HCT116 (cell line): ENCODE measurements around the gene STAC. TPM values are rescaled to one million over a fixed set of nuclear protein-coding genes. Genes with fewer than 3 reads are reported as not detected.
"Not testable (repeated sequence)": the region's sequence is repeated elsewhere in the genome, so short reads cannot be mapped to it uniquely, and the experiment has no call there.

Source experiments
- ATAC-seq: fragments of 200-7000 bp; cut with Tn5 transposase; 2 replicates; pipeline ENCODE4 v1.9.1; 2020; ENCODE audit warnings: mild to moderate bottlenecking, moderate library complexity
- BruUV-seq: library from RNA; stranded (reverse); fragments of 400-500 nt; replicated peaks from 2 replicates; lab custom pipeline; 2021; lab: Mats Ljungman, UMichigan
- CTCF ChIA-PET: fragments of 300-600 bp; sonication (Branson Sonifier 250); formaldehyde crosslinking; loops from one replicate; lab custom pipeline; 2021; ENCODE audit warnings: antibody characterized with exemption; lab: Charles Lee
- POLR2A ChIA-PET: fragments of 300-600, 350-600 bp; sonication (Branson Sonifier 250); formaldehyde crosslinking; loops from one replicate; lab custom pipeline; 2021; ENCODE audit warnings: antibody characterized with exemption; lab: Charles Lee
- RAD21 ChIA-PET, 2 experiments: fragments of 300-600 bp; sonication (Branson Sonifier 250); formaldehyde crosslinking; loops; one replicate each; lab custom pipeline; 2023; ENCODE audit warnings: low total read pairs in 2 of 2; ENCODE audit not compliant: uncharacterized antibody in 2 of 2, unreplicated experiment in 2 of 2, low non-redundant PET in 1 of 2; lab: Charles Lee
- DNase-seq: peaks from one replicate; pipeline ENCODE4 v3.0.0-alpha.2; 2010; ENCODE audit warnings: low read depth, low spot score
- H2AFZ ChIP-seq: fragments of 200-600 bp; shearing (Covaris generic), sonication (generic); 2 replicates; pipeline ENCODE4 v1.6.1; 2017; ENCODE audit warnings: low read depth, mixed run types, mixed read lengths, antibody characterized with exemption, low read length; ENCODE audit not compliant: poor library complexity, severe bottlenecking
- H3K27ac ChIP-seq: 2 replicates; pipeline ENCODE4 v1.5.1; 2012; ENCODE audit warnings: low read depth, low read length
- H3K27me3 ChIP-seq: fragments of 200-600 bp; sonication (generic); 2 replicates; pipeline ENCODE4 v1.6.1; 2016; ENCODE audit warnings: mixed run types, low read length, mixed read lengths; ENCODE audit not compliant: insufficient read depth
- H3K36me3 ChIP-seq, 2 experiments: fragments of 200-500 bp in 1 of 2; fragments of 200-600 bp in 1 of 2; sonication (Bioruptor generic) in 1 of 2; sonication (generic) in 1 of 2; 2 replicates each; pipeline versions ENCODE4 v1.5.1 to v1.6.1; 2014 to 2016; ENCODE audit warnings: low read length in 2 of 2, inconsistent platforms in 1 of 2, mixed read lengths in 1 of 2, mixed run types in 1 of 2; ENCODE audit not compliant: insufficient read depth in 2 of 2, control insufficient read depth in 1 of 2
- H3K4me1 ChIP-seq, 2 experiments: fragments of 200-600 bp in 1 of 2; sonication (generic) in 1 of 2; 2 replicates each; pipeline versions ENCODE4 v1.5.1 to v1.6.1; 2012 to 2017; ENCODE audit warnings: low read length in 2 of 2, inconsistent platforms in 1 of 2, mild to moderate bottlenecking in 1 of 2, mixed read lengths in 1 of 2, mixed run types in 1 of 2, moderate library complexity in 1 of 2; ENCODE audit not compliant: insufficient read depth in 2 of 2, control insufficient read depth in 1 of 2
- H3K4me2 ChIP-seq: fragments of 200-600 bp; sonication (generic); 2 replicates; pipeline ENCODE4 v1.6.1; 2017; ENCODE audit warnings: mixed run types, low read length, mixed read lengths
- H3K4me3 ChIP-seq, 2 experiments: fragments of 200-600 bp in 1 of 2; sonication (generic) in 1 of 2; replicated peaks in 1 of 2; 2 replicates each; pipeline ENCODE4 v1.5.1; 2011 to 2016; ENCODE audit warnings: low read length in 2 of 2, control low read depth in 1 of 2, low read depth in 1 of 2, mild to moderate bottlenecking in 1 of 2, mixed read lengths in 1 of 2, mixed run types in 1 of 2
- H3K79me2 ChIP-seq: fragments of 200-600 bp; sonication (generic); 2 replicates; pipeline ENCODE4 v1.6.1; 2017; ENCODE audit warnings: mild to moderate bottlenecking, mixed run types, low read length, moderate library complexity, mixed read lengths; ENCODE audit not compliant: insufficient read depth
- H3K9ac ChIP-seq: fragments of 200-600 bp; sonication (generic); 2 replicates; pipeline ENCODE4 v1.6.1; 2016; ENCODE audit warnings: low read length, mixed read lengths
- H3K9me2 ChIP-seq: fragments of 200-600 bp; sonication (generic), shearing (Covaris generic); 2 replicates; pipeline ENCODE4 v1.6.1; 2017; ENCODE audit warnings: mixed run types, mild to moderate bottlenecking, moderate library complexity; ENCODE audit not compliant: insufficient read depth
- H3K9me3 ChIP-seq, 2 experiments: fragments of 200-500 bp in 1 of 2; fragments of 200-600 bp in 1 of 2; sonication (Bioruptor generic) in 1 of 2; sonication (generic) in 1 of 2; 2 replicates each; pipeline ENCODE4 v1.6.1; 2014 to 2017; ENCODE audit warnings: low read length in 2 of 2, mixed read lengths in 2 of 2, inconsistent platforms in 1 of 2, low read depth in 1 of 2, mild to moderate bottlenecking in 1 of 2, mixed run types in 1 of 2, moderate library complexity in 1 of 2; ENCODE audit not compliant: control insufficient read depth in 1 of 2, insufficient read depth in 1 of 2
- H4K20me1 ChIP-seq: fragments of 200-600 bp; sonication (generic), shearing (Covaris generic); 2 replicates; pipeline ENCODE4 v1.6.1; 2017; ENCODE audit warnings: mixed run types, mild to moderate bottlenecking, moderate library complexity; ENCODE audit not compliant: insufficient read depth
- POLR2A ChIP-seq: IDR thresholded peaks from 2 replicates; pipeline ENCODE4 v1.7.0; 2011; ENCODE audit warnings: borderline replicate concordance; ENCODE audit not compliant: insufficient read depth, insufficient read length; ENCODE audit errors: extremely low read depth
- SP1 ChIP-seq: IDR thresholded peaks from 2 replicates; pipeline ENCODE4 v1.6.1; 2012; ENCODE audit warnings: low read depth
- SRF ChIP-seq: IDR thresholded peaks from 2 replicates; pipeline ENCODE4 v1.6.1; 2012; ENCODE audit warnings: low read depth
- YY1 ChIP-seq: IDR thresholded peaks from 2 replicates; pipeline ENCODE4 v1.6.1; 2011; ENCODE audit warnings: low read length, low read depth, moderate library complexity, mild to moderate bottlenecking; ENCODE audit not compliant: insufficient replicate concordance; ENCODE audit errors: extremely low read depth
- ZFX ChIP-seq: fragments of 450-650 bp; IDR thresholded peaks from 2 replicates; pipeline ENCODE4 v1.6.1; 2017
- intact Hi-C: fragments of 100-400 bp; cut with micrococcal nuclease; formaldehyde crosslinking; loops from 2 replicates; pipeline ENCODE4 v1.10.0; 2022
- total RNA-seq: library from RNA; stranded (reverse); gene quantifications from one replicate; pipeline ENCODE4 v1.2.1, GENCODE V29; 2021; ENCODE audit not compliant: unreplicated experiment
- TF ChIP-seq, protein P1 (sequence below), 3 experiments: fragments of 200-600 bp in 1 of 3; sonication (generic) in 1 of 3; IDR thresholded peaks in 2 of 3; conservative IDR thresholded peaks in 1 of 3; 2 replicates each; pipeline ENCODE4 v1.5.1; 2012 to 2017; ENCODE audit warnings: low read depth in 2 of 3, low read length in 2 of 3, antibody characterized with exemption in 1 of 3, borderline replicate concordance in 1 of 3, control low read depth in 1 of 3, mild to moderate bottlenecking in 1 of 3, mixed read lengths in 1 of 3, mixed run types in 1 of 3, moderate library complexity in 1 of 3; ENCODE audit not compliant: insufficient read depth in 1 of 3
- TF ChIP-seq, protein P2 (sequence below): IDR thresholded peaks from 2 replicates; pipeline ENCODE4 v1.6.1; 2012
- TF ChIP-seq, protein P3 (sequence below): IDR thresholded peaks from 2 replicates; pipeline ENCODE4 v1.6.1; 2012; ENCODE audit warnings: low read depth

Gene STAC
- total RNA-seq, 1 experiment from 2014 or later, result not detected

DNA sequence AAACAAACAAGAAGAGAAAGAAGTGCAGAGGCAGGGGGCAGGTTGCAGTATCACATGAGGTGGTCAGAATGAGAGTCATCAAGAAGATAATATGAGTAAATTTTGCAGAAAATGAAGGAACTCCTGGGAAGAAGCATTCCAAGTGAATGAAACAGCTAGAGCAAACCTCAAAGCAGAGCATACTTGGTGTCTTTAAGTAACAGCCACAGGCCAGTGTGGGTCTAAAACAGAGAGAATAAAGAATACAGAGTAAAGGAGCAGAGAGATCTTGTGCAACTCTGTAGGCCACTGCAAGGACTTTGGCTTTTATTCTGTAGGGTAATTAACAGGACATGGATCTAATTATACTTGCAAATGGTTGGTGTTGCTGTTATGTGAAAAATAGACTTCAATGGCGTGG is 81.3 kb downstream of the STAC start:
- no peaks in the 10 kb centered on the region for H3K4me1 ChIP-seq
- intact Hi-C loops, result no loop called here
- RAD21 ChIA-PET, result no interaction called here
- BruUV-seq, result no TSS peak
- no peak overlapping the region for H2AFZ ChIP-seq
- no peak for DNase-seq
- POLR2A ChIA-PET, result no interaction called here
- H3K9me2 ChIP-seq, result no peaks in the 10 kb centered on the region
- H3K36me3 ChIP-seq, result no peaks in the 10 kb centered on the region
- H3K4me3 ChIP-seq, result no peak overlapping the region
- ATAC-seq, result no peak
- CTCF ChIA-PET, result no interaction called here
- H3K4me2 ChIP-seq, result no peak overlapping the region
- H3K9me3 ChIP-seq, result no peaks in the 10 kb centered on the region
- TF ChIP-seq SRF (no peak), ZFX (no peak), YY1 (no peak), POLR2A (no peak), SP1 (no peak)
- TF ChIP-seq, protein P1, sequence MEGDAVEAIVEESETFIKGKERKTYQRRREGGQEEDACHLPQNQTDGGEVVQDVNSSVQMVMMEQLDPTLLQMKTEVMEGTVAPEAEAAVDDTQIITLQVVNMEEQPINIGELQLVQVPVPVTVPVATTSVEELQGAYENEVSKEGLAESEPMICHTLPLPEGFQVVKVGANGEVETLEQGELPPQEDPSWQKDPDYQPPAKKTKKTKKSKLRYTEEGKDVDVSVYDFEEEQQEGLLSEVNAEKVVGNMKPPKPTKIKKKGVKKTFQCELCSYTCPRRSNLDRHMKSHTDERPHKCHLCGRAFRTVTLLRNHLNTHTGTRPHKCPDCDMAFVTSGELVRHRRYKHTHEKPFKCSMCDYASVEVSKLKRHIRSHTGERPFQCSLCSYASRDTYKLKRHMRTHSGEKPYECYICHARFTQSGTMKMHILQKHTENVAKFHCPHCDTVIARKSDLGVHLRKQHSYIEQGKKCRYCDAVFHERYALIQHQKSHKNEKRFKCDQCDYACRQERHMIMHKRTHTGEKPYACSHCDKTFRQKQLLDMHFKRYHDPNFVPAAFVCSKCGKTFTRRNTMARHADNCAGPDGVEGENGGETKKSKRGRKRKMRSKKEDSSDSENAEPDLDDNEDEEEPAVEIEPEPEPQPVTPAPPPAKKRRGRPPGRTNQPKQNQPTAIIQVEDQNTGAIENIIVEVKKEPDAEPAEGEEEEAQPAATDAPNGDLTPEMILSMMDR (IDR thresholded peaks at IDR 0.05 in 2 of 3, conservative IDR thresholded peaks at IDR 0.05 in 1 of 3; ENCODE audit: borderline replicate concordance in 1 of 3, insufficient read depth in 1 of 3, low read depth in 2 of 3, low read length in 2 of 3), result no peak
- TF ChIP-seq, protein P2, sequence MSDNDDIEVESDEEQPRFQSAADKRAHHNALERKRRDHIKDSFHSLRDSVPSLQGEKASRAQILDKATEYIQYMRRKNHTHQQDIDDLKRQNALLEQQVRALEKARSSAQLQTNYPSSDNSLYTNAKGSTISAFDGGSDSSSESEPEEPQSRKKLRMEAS, result no peak
- TF ChIP-seq, protein P3, sequence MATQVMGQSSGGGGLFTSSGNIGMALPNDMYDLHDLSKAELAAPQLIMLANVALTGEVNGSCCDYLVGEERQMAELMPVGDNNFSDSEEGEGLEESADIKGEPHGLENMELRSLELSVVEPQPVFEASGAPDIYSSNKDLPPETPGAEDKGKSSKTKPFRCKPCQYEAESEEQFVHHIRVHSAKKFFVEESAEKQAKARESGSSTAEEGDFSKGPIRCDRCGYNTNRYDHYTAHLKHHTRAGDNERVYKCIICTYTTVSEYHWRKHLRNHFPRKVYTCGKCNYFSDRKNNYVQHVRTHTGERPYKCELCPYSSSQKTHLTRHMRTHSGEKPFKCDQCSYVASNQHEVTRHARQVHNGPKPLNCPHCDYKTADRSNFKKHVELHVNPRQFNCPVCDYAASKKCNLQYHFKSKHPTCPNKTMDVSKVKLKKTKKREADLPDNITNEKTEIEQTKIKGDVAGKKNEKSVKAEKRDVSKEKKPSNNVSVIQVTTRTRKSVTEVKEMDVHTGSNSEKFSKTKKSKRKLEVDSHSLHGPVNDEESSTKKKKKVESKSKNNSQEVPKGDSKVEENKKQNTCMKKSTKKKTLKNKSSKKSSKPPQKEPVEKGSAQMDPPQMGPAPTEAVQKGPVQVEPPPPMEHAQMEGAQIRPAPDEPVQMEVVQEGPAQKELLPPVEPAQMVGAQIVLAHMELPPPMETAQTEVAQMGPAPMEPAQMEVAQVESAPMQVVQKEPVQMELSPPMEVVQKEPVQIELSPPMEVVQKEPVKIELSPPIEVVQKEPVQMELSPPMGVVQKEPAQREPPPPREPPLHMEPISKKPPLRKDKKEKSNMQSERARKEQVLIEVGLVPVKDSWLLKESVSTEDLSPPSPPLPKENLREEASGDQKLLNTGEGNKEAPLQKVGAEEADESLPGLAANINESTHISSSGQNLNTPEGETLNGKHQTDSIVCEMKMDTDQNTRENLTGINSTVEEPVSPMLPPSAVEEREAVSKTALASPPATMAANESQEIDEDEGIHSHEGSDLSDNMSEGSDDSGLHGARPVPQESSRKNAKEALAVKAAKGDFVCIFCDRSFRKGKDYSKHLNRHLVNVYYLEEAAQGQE, result no peak
- H3K9ac ChIP-seq, result no peak overlapping the region
- H4K20me1 ChIP-seq, result no peaks in the 10 kb centered on the region
- H3K27ac ChIP-seq, result no peak overlapping the region
- H3K27me3 ChIP-seq, result no peaks in the 10 kb centered on the region
- no peaks in the 10 kb centered on the region for H3K79me2 ChIP-seq

DNA sequence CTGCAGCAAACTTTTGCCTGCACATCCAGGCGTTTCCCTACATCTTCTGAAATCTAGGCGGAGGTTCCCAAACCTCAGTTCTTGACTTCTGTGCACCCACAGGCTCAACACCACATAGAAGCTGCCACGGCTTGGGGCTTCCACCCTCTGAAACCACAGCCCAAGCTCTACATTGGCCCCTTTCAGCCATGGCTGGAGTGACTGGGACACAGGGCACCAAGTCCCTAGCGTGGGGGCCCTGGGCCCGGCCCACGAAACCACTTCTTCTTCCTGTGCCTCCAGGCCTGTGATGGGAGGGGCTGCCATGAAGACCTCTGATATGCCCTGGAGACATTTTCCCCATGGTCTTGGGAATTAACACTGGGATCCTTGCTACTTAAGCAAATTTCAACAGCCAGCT is 91.7 kb downstream of the STAC start:
- DNase-seq, CTCF ChIA-PET, H3K36me3 ChIP-seq, H3K79me2 ChIP-seq, H3K27ac ChIP-seq, H3K9me3 ChIP-seq, intact Hi-C loops, H2AFZ ChIP-seq, H3K4me1 ChIP-seq, POLR2A ChIA-PET, ATAC-seq, H3K27me3 ChIP-seq, H4K20me1 ChIP-seq, H3K9ac ChIP-seq, H3K4me3 ChIP-seq, H3K9me2 ChIP-seq, RAD21 ChIA-PET, BruUV-seq, H3K4me2 ChIP-seq: not testable (repeated sequence)
